GM21825 (cell line): ENCODE measurements around the gene KRT6A.

Source experiments
- ATAC-seq: cut with Tn5 transposase; IDR thresholded peaks from one replicate; pipeline ENCODE4 v1.9.1; 2021; ENCODE audit warnings: mild to moderate bottlenecking, moderate library complexity; ENCODE audit not compliant: unreplicated experiment

KRT6A gene

DNA sequence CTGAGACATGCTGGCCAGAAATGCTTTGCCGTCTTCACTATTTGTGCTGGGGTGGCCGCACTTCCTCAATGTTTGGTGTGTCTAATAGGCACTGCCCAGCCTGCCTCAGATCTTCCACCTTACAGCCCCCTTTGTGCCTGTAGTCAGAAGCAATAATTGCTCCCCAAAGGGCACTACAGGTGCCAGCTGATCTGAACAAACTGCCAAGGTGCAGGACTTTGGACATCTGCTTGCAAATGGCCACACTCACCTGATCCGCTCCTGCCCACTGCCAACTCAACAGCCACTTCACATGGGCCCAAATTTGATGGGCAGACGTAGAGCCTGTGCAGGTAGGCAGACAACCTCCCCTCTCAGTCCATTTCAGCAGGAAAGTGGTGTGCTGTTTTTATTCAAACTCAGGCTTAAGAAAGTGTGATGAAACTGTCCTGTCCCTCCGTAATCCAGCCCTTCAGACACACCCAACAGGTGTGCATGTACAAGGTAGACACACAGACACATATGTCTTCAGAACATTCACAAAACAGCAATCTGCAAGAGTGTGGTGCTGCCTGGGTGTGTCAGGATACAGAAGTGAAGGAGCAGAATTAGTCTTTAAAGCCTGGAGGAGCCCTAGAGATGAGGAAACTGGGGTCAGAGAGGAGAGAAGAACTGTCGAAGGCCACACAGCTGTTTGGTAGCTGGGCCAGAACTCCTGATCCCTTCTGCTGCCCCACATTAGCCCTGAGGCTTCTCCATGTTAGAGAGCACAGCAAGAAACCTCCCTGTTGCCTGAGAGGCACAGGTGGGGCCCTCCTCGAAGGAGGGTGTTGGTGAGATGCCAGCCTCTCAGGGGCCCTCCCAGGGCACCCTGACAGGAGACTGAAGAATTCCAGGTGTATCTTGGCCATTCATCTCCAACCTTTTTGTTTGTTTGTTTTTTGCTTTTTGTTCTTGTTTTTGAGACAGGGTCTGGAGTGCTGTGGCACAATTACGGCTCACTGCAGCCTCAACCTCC, 54.5 kb downstream of the KRT6A start:
- ATAC-seq, result no peak

GRCh38 chr12:52437508-52437907, 55.5 kb downstream of the KRT6A start:
- ATAC-seq, result no peak
